Panc1 (cell line): ENCODE data around the gene LYPD6B. TPM values are rescaled to one million over a fixed set of nuclear protein-coding genes. Genes with fewer than 3 reads are reported as not detected.

Experiments
- ATAC-seq: fragments of 200-7000 bp; cut with Tn5 transposase; 2 replicates; pipeline ENCODE4 v1.9.1; 2020; ENCODE audit warnings: mild to moderate bottlenecking, moderate library complexity
- BruUV-seq: library from RNA; stranded (reverse); fragments of 400-500 nt; replicated peaks from 2 replicates; lab custom pipeline; 2021; lab: Mats Ljungman, UMichigan
- CTCF ChIA-PET: fragments of 300-600 bp; sonication (Branson Sonifier 250); formaldehyde crosslinking; loops from one replicate; lab custom pipeline; 2022; ENCODE audit warnings: antibody characterized with exemption; lab: Charles Lee
- POLR2A ChIA-PET: fragments of 300-600 bp; sonication (Branson Sonifier 250); formaldehyde crosslinking; loops from one replicate; lab custom pipeline; 2022; ENCODE audit warnings: antibody characterized with exemption; lab: Charles Lee
- DNase-seq: peaks from one replicate; pipeline ENCODE4 v3.0.0-alpha.2; 2010; ENCODE audit warnings: low read depth, low spot score
- H3K27ac ChIP-seq: 2 replicates; pipeline ENCODE4 v1.5.1; 2011; ENCODE audit warnings: mild to moderate bottlenecking, low read length, inconsistent platforms
- H3K27me3 ChIP-seq: fragments of 200-500 bp; sonication (Bioruptor generic); 2 replicates; pipeline ENCODE4 v1.6.0; 2014; ENCODE audit warnings: low read length, inconsistent platforms; ENCODE audit not compliant: control insufficient read depth, insufficient read depth
- H3K36me3 ChIP-seq: fragments of 200-500 bp; sonication (Bioruptor generic); 2 replicates; pipeline ENCODE4 v1.5.1; 2014; ENCODE audit warnings: inconsistent platforms, mild to moderate bottlenecking, low read length, moderate library complexity; ENCODE audit not compliant: control insufficient read depth, insufficient read depth
- H3K4me1 ChIP-seq: 2 replicates; pipeline ENCODE4 v1.5.1; 2011; ENCODE audit warnings: inconsistent platforms, mild to moderate bottlenecking, low read length, moderate library complexity; ENCODE audit not compliant: control insufficient read depth, insufficient read depth
- H3K4me3 ChIP-seq, 2 experiments: 2 replicates each; pipeline ENCODE4 v1.5.1; 2011 to 2012; ENCODE audit warnings: low read depth in 2 of 2, low read length in 2 of 2, mild to moderate bottlenecking in 2 of 2, inconsistent platforms in 1 of 2, moderate library complexity in 1 of 2
- H3K9me3 ChIP-seq: fragments of 200-500 bp; sonication (Bioruptor generic); 2 replicates; pipeline ENCODE4 v1.5.1; 2014; ENCODE audit warnings: low read depth, mild to moderate bottlenecking, inconsistent platforms, low read length, moderate library complexity; ENCODE audit not compliant: control insufficient read depth, insufficient read depth
- CTCF ChIP-seq: fragments of 450-650 bp; IDR thresholded peaks from 2 replicates; pipeline ENCODE4 v1.5.1; 2017; ENCODE audit warnings: mild to moderate bottlenecking
- POLR2AphosphoS5 ChIP-seq: IDR thresholded peaks from 2 replicates; pipeline ENCODE4 v1.6.1; 2012; ENCODE audit warnings: mild to moderate bottlenecking, low read depth, low read length, moderate library complexity
- REST ChIP-seq, 2 experiments: IDR thresholded peaks; 2 replicates each; pipeline ENCODE4 v1.6.1; 2011 to 2012; ENCODE audit warnings: low read depth in 2 of 2, control low read depth in 1 of 2, low read length in 1 of 2, mild to moderate bottlenecking in 1 of 2, moderate library complexity in 1 of 2; ENCODE audit not compliant: insufficient read depth in 1 of 2
- SIN3A ChIP-seq: IDR thresholded peaks from 2 replicates; pipeline ENCODE4 v1.6.1; 2012; ENCODE audit warnings: low read depth, mild to moderate bottlenecking, low read length, moderate library complexity, borderline replicate concordance; ENCODE audit not compliant: insufficient read depth
- TCF7L2 ChIP-seq: IDR thresholded peaks from 2 replicates; pipeline ENCODE4 v1.6.1; 2011; ENCODE audit warnings: mild to moderate bottlenecking, low read depth, low read length, inconsistent platforms
- in situ Hi-C: cut with HindIII; loops from 2 replicates; pipeline ENCODE4 v1.10.0; 2016; ENCODE audit warnings: low sequenced_read_pairs, low pct_unique_long_range_greater_than_20kb
- intact Hi-C: fragments of 100-400 bp; cut with micrococcal nuclease; formaldehyde crosslinking; loops from one replicate; pipeline ENCODE4 v1.10.0; 2022; ENCODE audit not compliant: unreplicated experiment
- total RNA-seq: library from RNA; stranded (reverse); gene quantifications from one replicate; pipeline ENCODE4 v1.2.1, GENCODE V29; 2021; ENCODE audit not compliant: unreplicated experiment

LYPD6B gene
- total RNA-seq, 1 experiment from 2014 or later, result 2.2 TPM

- H3K27ac ChIP-seq, result no peak overlapping the region
- no peaks in the 10 kb centered on the region for H3K4me1 ChIP-seq
- H3K36me3 ChIP-seq, result no peaks in the 10 kb centered on the region
- no TSS peak for BruUV-seq
- ChIA-PET CTCF (no interaction called here), POLR2A (no interaction called here)
- no peak for TF ChIP-seq POLR2AphosphoS5
- TF ChIP-seq REST (IDR thresholded peaks at IDR 0.05; ENCODE audit: insufficient read depth in 1 of 2, low read depth in 2 of 2, low read length in 1 of 2), result no peak
- no peak for TF ChIP-seq SIN3A
- TF ChIP-seq TCF7L2, result no peak
- DNase-seq (no peak), ATAC-seq (no peak)
- no peaks in the 10 kb centered on the region for H3K9me3 ChIP-seq
- intact Hi-C loops (no loop called here), in situ Hi-C loops (no loop called here)
- H3K4me3 ChIP-seq, result no peak overlapping the region
- no peaks in the 10 kb centered on the region for H3K27me3 ChIP-seq
These were observed 24.0 kb downstream of the LYPD6B start for GRCh38 chr2:149062531-149062930.

GRCh38 chr2:149063177-149063576, 24.7 kb downstream of the LYPD6B start:
- Histone ChIP-seq H3K36me3 (no peaks in the 10 kb centered on the region), H3K4me3 (no peak overlapping the region), H3K27ac (no peak overlapping the region), H3K4me1 (no peaks in the 10 kb centered on the region), H3K27me3 (no peaks in the 10 kb centered on the region), H3K9me3 (no peaks in the 10 kb centered on the region)
- POLR2A ChIA-PET, result no interaction called here
- intact Hi-C loops (no loop called here), in situ Hi-C loops (no loop called here)
- ATAC-seq (no peak), DNase-seq (no peak)
- BruUV-seq, result no TSS peak
- CTCF ChIA-PET, result no interaction called here
- TF ChIP-seq CTCF (no peak), SIN3A (no peak), REST (IDR thresholded peaks at IDR 0.05; ENCODE audit: insufficient read depth in 1 of 2, low read depth in 2 of 2, low read length in 1 of 2) (no peak), POLR2AphosphoS5 (no peak), TCF7L2 (no peak)
